Heart left ventricle (tissue), 16 donors: ENCODE data around the gene GRK5. TPM values are rescaled to one million over a fixed set of nuclear protein-coding genes. Genes with fewer than 3 reads are reported as not detected.
"Not testable (repeated sequence)": the region's sequence is repeated elsewhere in the genome, so short reads cannot be mapped to it uniquely, and the experiment has no call there.

Experiments used
- ATAC-seq, 4 donors: fragments of 200-7000 bp; cut with Tn5 transposase; one replicate each; pipeline ENCODE4 v1.9.1; 2020 to 2022; ENCODE audit warnings: moderate library complexity in 4 of 4, mild to moderate bottlenecking in 3 of 4, moderate number of reproducible peaks in 1 of 4
- DNase-seq, 5 donors: peaks; one replicate each; pipeline ENCODE4 v3.0.0-alpha.2; 2020
- H3K27ac ChIP-seq, 12 donors: fragments of 200-600 bp; sonication (generic) in 4 of 12; one replicate each; pipeline versions ENCODE4 v1.5.0 to v1.8.0; 2016 to 2022; ENCODE audit warnings: mild to moderate bottlenecking in 2 of 12
- H3K27me3 ChIP-seq, 9 donors: fragments of 200-600 bp; sonication (generic) in 2 of 9; one replicate each; pipeline versions ENCODE4 v1.5.1 to v1.8.0; 2016 to 2022; ENCODE audit warnings: mild to moderate bottlenecking in 3 of 9
- H3K36me3 ChIP-seq, 9 donors: fragments of 200-600 bp; sonication (generic) in 2 of 9; one replicate each; pipeline versions ENCODE4 v1.5.0 to v1.8.0; 2018 to 2022; ENCODE audit warnings: mild to moderate bottlenecking in 2 of 9
- H3K4me1 ChIP-seq, 12 donors: fragments of 200-600 bp; sonication (generic) in 4 of 12; one replicate each; pipeline versions ENCODE4 v1.5.0 to v1.8.0; 2016 to 2022; ENCODE audit warnings: mild to moderate bottlenecking in 3 of 12
- H3K4me3 ChIP-seq, 12 donors: fragments of 200-600 bp; sonication (generic) in 4 of 12; one replicate each; pipeline versions ENCODE4 v1.5.0 to v1.8.0; 2017 to 2022; ENCODE audit warnings: mild to moderate bottlenecking in 9 of 12, moderate library complexity in 4 of 12
- H3K9me3 ChIP-seq, 12 donors: fragments of 200-600 bp; sonication (generic) in 4 of 12; one replicate each; pipeline versions ENCODE4 v1.5.0 to v1.8.0; 2016 to 2022; ENCODE audit warnings: mild to moderate bottlenecking in 1 of 12
- POLR2A ChIP-seq, 2 donors: fragments of 450-650 bp; IDR thresholded peaks; one replicate each; pipeline ENCODE4 v1.6.1; 2017; ENCODE audit warnings: antibody characterized with exemption in 2 of 2, mild to moderate bottlenecking in 2 of 2, moderate library complexity in 2 of 2
- WGBS, 4 donors: extraction: QIAGEN DNeasy Blood & Tissue Kit in 2 of 4; methylation state at CpG; one replicate each; pipeline versions ENCODE4 v1.1.5 to v1.1.7; 2013 to 2018; 5-methylcytosine and 5-hydroxymethylcytosine counted together
- intact Hi-C, 10 donors: fragments of 100-400 bp; cut with DNase I; formaldehyde crosslinking; loops; one replicate each; pipeline versions ENCODE4 v1.11.1 to v1.14.2; 2022
- polyA plus RNA-seq, 2 donors: library from polyadenylated mRNA; stranded (reverse); fragments of 200-250 nt; gene quantifications; one replicate each; pipeline ENCODE4 v1.2.3, GENCODE V29; 2013
- total RNA-seq, 9 donors: library from RNA; depleted of rRNA in 2 of 9; stranded (reverse); fragments of >200 nt in 2 of 9; fragmentation: NEBNext Ultra II Directional in 3 of 9; extraction: Animal tissue kit (Norgen Biotek cat#: 25700) in 3 of 9; gene quantifications; one replicate each; pipeline versions ENCODE4 v1.1.0 to v1.2.4, GENCODE V29; 2016 to 2023
- TF ChIP-seq, protein P1 (sequence below), 12 donors: fragments of 200-600 bp; sonication (generic) in 4 of 12; IDR thresholded peaks; one replicate each; pipeline versions ENCODE4 v1.5.0 to v1.8.0; 2018 to 2022; ENCODE audit warnings: antibody characterized with exemption in 12 of 12, mild to moderate bottlenecking in 5 of 12
- donor health status: ischemic (EF 13 %, LVEDD 7.1; RV severe dilation, severe dysfunction).
- donor health status: healthy with polysubstance abuse.
- donor health status: DM: no; HTN: yes; CAD: no.
- donor health status: DM: no; HTN: no; CAD: no.
- donor health status: ischemic (EF 25% LVEDD 6.9; RV normal size, moderate dysfunction).
- donor health status: ischemic (EF 25% LVEDD 5.7; RV mildly dilated, moderate dysfunction).
- donor health status: healthy.
- donor health status: DM: yes; HTN: yes; CAD: no.
- donor health status: ischemic (EF 35%, LVEDD 5.7; RV mildly dilated, moderate dysfunction).
- donor health status: nonischemic (EF 11% LVEDD 7.7; RV severe dilation, severe dysfunction).
- donor health status: DM: yes; HTN: yes; CAD: no.
- donor health status: PGD.
- donor health status: ischemic (EF 29% LVEDD 5.4; RV normal size, mild dysfunction).
- donor health status: nonischemic (EF 23%, LVEDD 6.1; RV moderate dilation, normal function).

The GRK5 gene
- total and polyA plus RNA-seq, 11 donors, result 13.1 to 58.0 (median 30.2) TPM

DNA sequence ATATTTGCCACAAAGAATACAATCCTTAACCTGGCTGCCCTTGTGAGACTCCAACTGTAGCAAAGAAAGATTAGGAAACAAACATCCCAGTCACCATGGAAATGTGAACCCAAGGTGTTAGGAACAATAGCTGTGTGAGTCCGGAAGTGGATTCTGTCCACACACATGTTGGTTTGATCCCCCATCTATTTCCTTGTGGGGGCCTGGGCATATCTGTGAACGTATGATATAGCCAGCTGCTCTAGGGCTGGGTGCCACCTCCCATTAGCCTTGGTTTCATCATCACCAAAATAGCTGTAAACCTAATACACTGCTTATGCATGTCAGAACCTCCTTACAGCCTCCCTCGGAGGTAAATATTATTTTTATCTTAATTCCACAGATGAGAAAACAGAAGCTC is 26.4 kb downstream of the GRK5 start:
- intact Hi-C loops, result no loop called here
- 27 to 45% (median 36%) methylated on average over 3 of the region's 3 CpGs for WGBS, 4 donors
- no peaks in the 10 kb centered on the region for H3K9me3 ChIP-seq
- H3K4me1 ChIP-seq, result peaks cover 4 to 80% (median 61%) of the 10 kb centered on the region in 12 donors
- peak overlapping the region in 11 of 12 donors; percentile 11 to 63 (median 47) for H3K27ac ChIP-seq
- ATAC-seq (peak in 2 of 4 donors; percentile 26 to 45), DNase-seq (no peak)
- no peaks in the 10 kb centered on the region for H3K36me3 ChIP-seq
- TF ChIP-seq, protein P1, sequence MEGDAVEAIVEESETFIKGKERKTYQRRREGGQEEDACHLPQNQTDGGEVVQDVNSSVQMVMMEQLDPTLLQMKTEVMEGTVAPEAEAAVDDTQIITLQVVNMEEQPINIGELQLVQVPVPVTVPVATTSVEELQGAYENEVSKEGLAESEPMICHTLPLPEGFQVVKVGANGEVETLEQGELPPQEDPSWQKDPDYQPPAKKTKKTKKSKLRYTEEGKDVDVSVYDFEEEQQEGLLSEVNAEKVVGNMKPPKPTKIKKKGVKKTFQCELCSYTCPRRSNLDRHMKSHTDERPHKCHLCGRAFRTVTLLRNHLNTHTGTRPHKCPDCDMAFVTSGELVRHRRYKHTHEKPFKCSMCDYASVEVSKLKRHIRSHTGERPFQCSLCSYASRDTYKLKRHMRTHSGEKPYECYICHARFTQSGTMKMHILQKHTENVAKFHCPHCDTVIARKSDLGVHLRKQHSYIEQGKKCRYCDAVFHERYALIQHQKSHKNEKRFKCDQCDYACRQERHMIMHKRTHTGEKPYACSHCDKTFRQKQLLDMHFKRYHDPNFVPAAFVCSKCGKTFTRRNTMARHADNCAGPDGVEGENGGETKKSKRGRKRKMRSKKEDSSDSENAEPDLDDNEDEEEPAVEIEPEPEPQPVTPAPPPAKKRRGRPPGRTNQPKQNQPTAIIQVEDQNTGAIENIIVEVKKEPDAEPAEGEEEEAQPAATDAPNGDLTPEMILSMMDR (IDR thresholded peaks at IDR 0.05), result no peak
- TF ChIP-seq POLR2A (IDR thresholded peaks at IDR 0.05), result no peak
- H3K27me3 ChIP-seq, result no peaks in the 10 kb centered on the region
- no peak overlapping the region for H3K4me3 ChIP-seq

DNA sequence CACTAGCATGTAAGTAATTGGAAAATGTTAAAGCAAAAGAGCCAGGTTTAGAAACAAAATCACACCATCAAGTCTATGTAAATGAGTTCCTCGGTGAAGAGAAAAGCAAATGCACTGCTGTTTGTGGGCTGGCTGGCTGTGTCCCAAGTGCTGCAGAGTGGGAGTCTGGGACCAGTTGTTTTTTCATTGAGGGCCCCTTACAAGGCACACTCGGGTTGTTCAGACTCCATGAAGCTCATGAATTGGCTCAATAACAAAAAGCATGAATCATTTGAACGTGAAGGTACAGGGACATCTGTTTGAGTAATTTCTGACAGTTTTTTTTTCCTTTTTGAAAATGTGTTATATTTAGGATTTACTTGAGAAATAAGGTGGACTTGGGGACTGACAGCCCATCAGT is 28.0 kb downstream of the GRK5 start:
- DNase-seq (peak in 4 of 5 donors; percentile 56 to 83 (median 62)), ATAC-seq (peak; percentile 36 to 74 (median 52))
- Histone ChIP-seq H3K9me3 (no peaks in the 10 kb centered on the region), H3K27me3 (no peaks in the 10 kb centered on the region), H3K4me1 (peaks cover 4 to 87% (median 65%) of the 10 kb centered on the region in 12 donors), H3K36me3 (no peaks in the 10 kb centered on the region), H3K27ac (peak overlapping the region in 11 of 12 donors; percentile 11 to 63 (median 43)), H3K4me3 (no peak overlapping the region)
- TF ChIP-seq, protein P1 (IDR thresholded peaks at IDR 0.05), result no peak
- no peak for TF ChIP-seq POLR2A (IDR thresholded peaks at IDR 0.05)
- intact Hi-C loops, result no loop called here
- WGBS, 4 donors, result 21 to 37% (median 29%) methylated on average over 3 of the region's 3 CpGs

DNA sequence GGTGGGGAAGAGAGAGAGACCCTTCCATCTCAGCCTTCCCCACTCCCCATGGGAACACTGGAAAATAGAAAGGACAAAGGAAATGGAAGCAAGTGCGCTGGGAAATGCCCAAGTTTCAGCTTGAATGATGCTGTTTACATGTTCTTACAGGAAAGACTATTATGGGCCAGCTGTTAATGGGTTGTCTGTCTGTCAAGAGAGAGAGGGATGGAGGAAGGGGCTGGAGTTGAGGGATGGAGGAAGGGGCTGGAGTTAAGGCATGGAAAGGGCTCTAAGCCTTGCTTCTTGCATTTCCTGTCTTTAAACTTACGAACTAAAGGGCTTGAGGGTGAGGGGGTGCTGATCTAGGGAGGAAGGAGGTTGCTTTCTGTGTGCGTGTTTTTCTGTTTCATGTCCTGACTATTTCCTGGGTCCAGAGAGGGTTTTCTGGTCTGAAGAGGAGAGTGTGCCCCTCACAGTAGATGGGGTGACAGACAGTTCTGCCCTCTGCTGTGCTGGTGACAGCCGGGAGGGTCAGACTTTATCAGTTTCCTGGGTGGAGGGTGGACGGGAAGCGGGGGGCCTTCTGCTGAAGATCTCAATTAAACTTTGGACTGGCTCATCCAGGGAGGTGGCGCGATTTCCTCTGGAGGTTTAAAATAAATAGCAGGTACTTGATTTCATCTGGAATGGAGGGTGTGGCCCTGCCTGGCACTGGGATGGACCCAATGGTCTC is 30.5 kb downstream of the GRK5 start:
- DNase-seq (peak in 1 of 5 donors; percentile 45), ATAC-seq (peak in 3 of 4 donors; percentile 12 to 15 (median 14))
- Histone ChIP-seq H3K9me3 (no peaks in the 10 kb centered on the region), H3K36me3 (no peaks in the 10 kb centered on the region), H3K27ac (peak overlapping the region; percentile 24 to 71 (median 65)), H3K4me3 (no peak overlapping the region), H3K27me3 (no peaks in the 10 kb centered on the region), H3K4me1 (peaks cover 4 to 89% (median 63%) of the 10 kb centered on the region in 12 donors)
- intact Hi-C loops, result no loop called here
- TF ChIP-seq POLR2A (IDR thresholded peaks at IDR 0.05), result no peak
- TF ChIP-seq, protein P1 (IDR thresholded peaks at IDR 0.05), result no peak
- 36 to 65% (median 50%) methylated on average over 8 of the region's 8 CpGs for WGBS, 4 donors

DNA sequence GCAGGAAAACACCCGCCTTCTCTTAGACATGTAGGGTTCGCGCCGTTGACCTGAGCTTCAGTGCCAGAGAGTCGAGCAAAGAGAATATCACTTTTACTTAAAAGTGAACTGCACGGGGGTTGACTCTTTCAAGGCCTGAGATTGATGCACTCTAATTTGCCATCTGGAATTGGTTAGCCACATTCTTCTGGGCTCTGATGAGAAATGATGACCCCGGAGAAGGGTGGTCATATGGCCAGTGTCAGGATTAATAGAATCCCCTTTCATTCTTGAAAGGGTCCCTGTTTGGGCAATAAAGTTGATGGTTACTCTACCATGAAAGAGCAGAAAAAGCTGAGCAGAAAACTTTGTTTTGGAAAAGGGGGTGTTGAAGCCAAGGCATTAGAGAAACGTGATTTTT is 31.2 kb downstream of the GRK5 start:
- Histone ChIP-seq H3K4me1 (peaks cover 4 to 86% (median 60%) of the 10 kb centered on the region in 12 donors), H3K9me3 (no peaks in the 10 kb centered on the region), H3K27me3 (no peaks in the 10 kb centered on the region), H3K27ac (peak overlapping the region; percentile 3 to 71 (median 65)), H3K4me3 (no peak overlapping the region), H3K36me3 (no peaks in the 10 kb centered on the region)
- WGBS, 4 donors, result 45 to 71% (median 61%) methylated on average over 8 of the region's 8 CpGs
- intact Hi-C loops, result no loop called here
- DNase-seq (no peak), ATAC-seq (no peak)
- no peak for TF ChIP-seq POLR2A (IDR thresholded peaks at IDR 0.05)
- TF ChIP-seq, protein P1 (IDR thresholded peaks at IDR 0.05), result no peak

DNA sequence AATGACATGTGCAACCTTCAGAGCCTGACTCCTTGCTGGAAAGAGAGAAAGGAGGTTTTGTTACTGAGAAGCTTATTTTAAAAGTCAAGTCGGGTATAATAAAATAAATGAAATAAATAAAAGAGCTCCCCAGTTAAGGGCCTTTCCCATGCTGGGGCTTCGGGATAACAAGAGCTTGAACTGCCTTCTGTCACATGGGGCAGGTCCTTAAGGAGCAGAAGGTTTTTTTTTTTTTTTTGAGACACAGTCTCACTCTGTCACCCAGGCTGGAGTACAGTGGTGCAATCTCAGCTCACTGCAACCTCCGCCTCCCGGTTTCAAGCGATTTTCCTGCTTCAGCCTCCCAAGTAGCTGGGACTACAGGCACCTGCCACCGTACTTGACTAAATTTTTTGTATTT is 31.6 kb downstream of the GRK5 start:
- H3K9me3 ChIP-seq, H3K36me3 ChIP-seq, intact Hi-C loops, H3K4me3 ChIP-seq, DNase-seq, H3K27me3 ChIP-seq: not testable (repeated sequence)
- WGBS, 4 donors, result 76 to 88% (median 86%) methylated on average over 6 of the region's 6 CpGs
- H3K4me1 ChIP-seq, result peaks cover 4 to 84% (median 58%) of the 10 kb centered on the region in 12 donors
- peak overlapping the region in 9 of 12 donors; percentile 24 to 71 (median 65) for H3K27ac ChIP-seq
- peak in 2 of 4 donors; percentile 19 to 26 for ATAC-seq

DNA sequence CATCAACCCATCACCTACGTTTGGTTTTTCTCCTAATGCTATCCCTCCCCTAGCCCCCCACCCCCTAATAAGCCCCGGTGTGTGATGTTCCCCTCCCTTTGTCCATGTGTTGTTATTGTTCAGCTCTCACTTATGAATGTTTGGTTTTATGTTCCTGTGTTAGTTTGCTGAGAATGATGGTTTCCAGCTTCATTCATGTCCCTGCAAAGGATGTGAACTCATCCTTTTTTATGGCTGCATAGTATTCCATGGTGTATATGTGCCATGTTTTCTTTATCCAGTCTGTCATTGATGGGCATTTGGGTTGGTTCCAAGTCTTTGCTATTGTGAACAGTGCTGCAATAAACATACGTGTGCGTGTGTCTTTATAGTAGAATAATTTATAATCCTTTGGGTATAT is 32.3 kb downstream of the GRK5 start:
- Histone ChIP-seq H3K27ac (peak overlapping the region in 1 of 12 donors; percentile 68), H3K4me1 (peaks cover 4 to 78% (median 52%) of the 10 kb centered on the region in 12 donors)
- H3K36me3 ChIP-seq, intact Hi-C loops, H3K9me3 ChIP-seq, H3K4me3 ChIP-seq, DNase-seq, ATAC-seq, H3K27me3 ChIP-seq: not testable (repeated sequence)
- WGBS, 4 donors, result 94 to 97% (median 95%) methylated on average over 4 of the region's 4 CpGs
